ENCODE measurements around the gene SPIRE1. TPM values are rescaled to one million over a fixed set of nuclear protein-coding genes. Genes with fewer than 3 reads are reported as not detected.

Gene SPIRE1
- total RNA-seq, 1 experiment from 2014 or later: 26.1 TPM

DNA sequence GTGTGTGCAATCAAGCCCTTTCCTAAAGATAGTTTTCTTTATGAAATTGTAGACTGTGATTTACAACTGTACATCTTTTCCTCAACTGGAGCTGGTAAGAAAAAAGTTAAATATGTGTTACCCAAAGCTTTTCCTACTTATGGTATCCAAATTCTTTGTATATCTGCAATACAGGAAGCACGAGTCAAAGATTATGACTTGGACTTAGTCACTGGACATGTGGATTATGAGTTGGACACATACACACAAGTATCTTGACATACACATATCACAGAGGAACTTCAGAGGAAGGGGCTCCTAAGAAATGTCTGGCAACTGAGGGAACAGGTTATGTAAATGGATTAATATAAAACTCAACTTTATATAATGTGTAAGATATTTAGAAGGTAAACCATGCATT lies 215.0 kb downstream of the SPIRE1 start:
- Histone ChIP-seq H3K4me3 (no peak overlapping the region), H3K27me3 (ENCODE audit: insufficient read depth, low read depth) (no peaks in the 10 kb centered on the region), H3K79me2 (ENCODE audit: low read depth) (no peaks in the 10 kb centered on the region), H3K27ac (no peak overlapping the region), H3K4me2 (no peak overlapping the region), H4K20me1 (ENCODE audit: insufficient read depth) (no peaks in the 10 kb centered on the region; the same call in 1 of the 2 replicates), H3K4me1 (replicated peaks; ENCODE audit: insufficient read depth) (no peaks in the 10 kb centered on the region), H3K9me2 (ENCODE audit: insufficient read depth) (no peaks in the 10 kb centered on the region), H2AFZ (no peak overlapping the region), H3K36me3 (ENCODE audit: low read depth) (no peaks in the 10 kb centered on the region), H3F3A (ENCODE audit: insufficient read depth, low read depth) (0 out of 2 replicates have a peak, but pooled peaks cover 9% of the 10 kb centered on the region), H3K9me3 (ENCODE audit: insufficient read depth, low read depth) (no peaks in the 10 kb centered on the region; the same call in 1 of the 2 replicates)
- BruUV-seq (replicated peaks): no TSS peak
- TF ChIP-seq, protein P1, sequence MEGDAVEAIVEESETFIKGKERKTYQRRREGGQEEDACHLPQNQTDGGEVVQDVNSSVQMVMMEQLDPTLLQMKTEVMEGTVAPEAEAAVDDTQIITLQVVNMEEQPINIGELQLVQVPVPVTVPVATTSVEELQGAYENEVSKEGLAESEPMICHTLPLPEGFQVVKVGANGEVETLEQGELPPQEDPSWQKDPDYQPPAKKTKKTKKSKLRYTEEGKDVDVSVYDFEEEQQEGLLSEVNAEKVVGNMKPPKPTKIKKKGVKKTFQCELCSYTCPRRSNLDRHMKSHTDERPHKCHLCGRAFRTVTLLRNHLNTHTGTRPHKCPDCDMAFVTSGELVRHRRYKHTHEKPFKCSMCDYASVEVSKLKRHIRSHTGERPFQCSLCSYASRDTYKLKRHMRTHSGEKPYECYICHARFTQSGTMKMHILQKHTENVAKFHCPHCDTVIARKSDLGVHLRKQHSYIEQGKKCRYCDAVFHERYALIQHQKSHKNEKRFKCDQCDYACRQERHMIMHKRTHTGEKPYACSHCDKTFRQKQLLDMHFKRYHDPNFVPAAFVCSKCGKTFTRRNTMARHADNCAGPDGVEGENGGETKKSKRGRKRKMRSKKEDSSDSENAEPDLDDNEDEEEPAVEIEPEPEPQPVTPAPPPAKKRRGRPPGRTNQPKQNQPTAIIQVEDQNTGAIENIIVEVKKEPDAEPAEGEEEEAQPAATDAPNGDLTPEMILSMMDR (conservative IDR thresholded peaks at IDR 0.05): no peak
- intact Hi-C loops (cut with micrococcal nuclease; ENCODE audit: unreplicated experiment): no loop called here
- DNase-seq: no peak
- ChIA-PET CTCF (no interaction called here), POLR2A (ENCODE audit: unreplicated experiment) (no interaction called here)

DNA sequence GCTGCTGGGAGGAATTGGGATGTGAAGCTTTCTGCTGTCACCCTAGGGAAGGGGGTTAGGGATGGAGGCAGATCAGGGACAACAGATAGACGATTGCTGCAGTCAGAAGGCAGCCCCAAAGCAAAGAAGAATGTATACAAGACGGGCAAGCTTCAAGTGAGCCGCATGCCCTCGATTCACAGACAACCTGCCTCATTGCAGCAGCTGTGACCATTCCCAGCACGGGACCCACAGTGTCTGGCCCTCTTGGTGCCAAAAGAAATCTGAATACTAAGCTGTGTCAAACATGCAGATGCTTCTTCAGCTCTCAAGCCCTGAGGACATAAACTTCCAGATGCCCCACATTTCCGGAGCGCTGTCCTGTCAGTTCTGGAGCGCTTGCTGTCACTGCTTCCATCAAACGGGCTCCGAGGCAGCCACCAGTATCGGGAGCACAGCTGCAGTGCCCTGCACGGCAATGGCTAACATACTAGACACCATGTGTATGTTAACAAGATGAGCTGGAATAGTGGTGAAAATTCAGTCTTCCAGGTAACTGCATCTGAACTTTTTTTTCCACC lies 216.4 kb downstream of the SPIRE1 start:
- intact Hi-C loops (cut with micrococcal nuclease; ENCODE audit: unreplicated experiment): no loop called here
- ChIA-PET CTCF (no interaction called here), POLR2A (ENCODE audit: unreplicated experiment) (no interaction called here)
- 0 out of 2 replicates have a peak, but pooled peaks cover 9% of the 10 kb centered on the region for H3F3A ChIP-seq (ENCODE audit: insufficient read depth, low read depth)
- no peaks in the 10 kb centered on the region for H3K36me3 ChIP-seq (ENCODE audit: low read depth)
- H3K4me1 ChIP-seq (replicated peaks; ENCODE audit: insufficient read depth): no peaks in the 10 kb centered on the region
- DNase-seq: no peak
- no peaks in the 10 kb centered on the region for H3K27me3 ChIP-seq (ENCODE audit: insufficient read depth, low read depth)
- TF ChIP-seq, protein P1 (conservative IDR thresholded peaks at IDR 0.05): no peak
- no peak for TF ChIP-seq EZH2 (IDR thresholded peaks at IDR 0.05; ENCODE audit: low read depth)
- H3K9me3 ChIP-seq (ENCODE audit: insufficient read depth, low read depth): no peaks in the 10 kb centered on the region; the same call in 1 of the 2 replicates
- H4K20me1 ChIP-seq (ENCODE audit: insufficient read depth): no peaks in the 10 kb centered on the region; the same call in 1 of the 2 replicates
- no peaks in the 10 kb centered on the region for H3K79me2 ChIP-seq (ENCODE audit: low read depth)
- no peak overlapping the region for H2AFZ ChIP-seq
- no peak overlapping the region for H3K4me2 ChIP-seq
- no peaks in the 10 kb centered on the region for H3K9me2 ChIP-seq (ENCODE audit: insufficient read depth)
- BruUV-seq (replicated peaks): no TSS peak
- H3K4me3 ChIP-seq: no peak overlapping the region
- no peak overlapping the region for H3K27ac ChIP-seq

- Histone ChIP-seq H3K4me3 (no peak overlapping the region), H4K20me1 (ENCODE audit: insufficient read depth) (no peaks in the 10 kb centered on the region; the same call in 1 of the 2 replicates), H3K9me2 (ENCODE audit: insufficient read depth) (no peaks in the 10 kb centered on the region), H3K27ac (no peak overlapping the region), H3K9me3 (ENCODE audit: insufficient read depth, low read depth) (no peaks in the 10 kb centered on the region; the same call in 1 of the 2 replicates), H3K4me2 (no peak overlapping the region), H2AFZ (no peak overlapping the region), H3K27me3 (ENCODE audit: insufficient read depth, low read depth) (no peaks in the 10 kb centered on the region), H3F3A (ENCODE audit: insufficient read depth, low read depth) (0 out of 2 replicates have a peak, but pooled peaks cover under 1% of the 10 kb centered on the region), H3K79me2 (ENCODE audit: low read depth) (no peaks in the 10 kb centered on the region), H3K4me1 (replicated peaks; ENCODE audit: insufficient read depth) (no peaks in the 10 kb centered on the region), H3K36me3 (ENCODE audit: low read depth) (no peaks in the 10 kb centered on the region)
- DNase-seq: no peak
- intact Hi-C loops (cut with micrococcal nuclease; ENCODE audit: unreplicated experiment): no loop called here
- ChIA-PET CTCF (no interaction called here), POLR2A (ENCODE audit: unreplicated experiment) (no interaction called here)
- BruUV-seq (replicated peaks): no TSS peak
- TF ChIP-seq EZH2 (IDR thresholded peaks at IDR 0.05; ENCODE audit: low read depth): no peak
These were observed 219.7 kb downstream of the SPIRE1 start for GRCh38 chr18:12438257-12438656.

DNA sequence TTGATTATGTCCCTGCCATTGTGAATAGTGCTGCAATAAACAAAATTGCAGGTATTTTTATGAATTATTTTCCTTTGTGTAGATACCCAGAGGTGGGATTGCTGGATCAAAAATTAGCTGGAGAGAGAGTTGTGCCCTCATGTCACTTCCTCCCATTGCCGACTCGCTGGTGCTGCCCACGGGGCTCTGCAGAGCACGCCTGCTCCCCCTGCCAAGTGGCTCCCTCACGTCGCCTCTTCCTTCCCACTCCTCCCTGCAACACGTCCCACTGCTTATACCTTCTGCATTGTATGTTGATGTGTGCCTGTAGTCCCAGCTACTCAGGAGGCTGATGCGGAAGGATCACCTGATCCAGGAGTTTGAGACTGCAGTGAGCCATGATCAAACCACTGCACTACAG lies 222.0 kb downstream of the SPIRE1 start:
- BruUV-seq (replicated peaks): no TSS peak
- Histone ChIP-seq H2AFZ (no peak overlapping the region), H3K27ac (no peak overlapping the region), H3K9me3 (ENCODE audit: insufficient read depth, low read depth) (no peaks in the 10 kb centered on the region), H3K4me3 (no peak overlapping the region), H3F3A (ENCODE audit: insufficient read depth, low read depth) (peaks cover under 1% of the 10 kb centered on the region; the same call in 1 of the 2 replicates), H3K27me3 (ENCODE audit: insufficient read depth, low read depth) (no peaks in the 10 kb centered on the region), H3K9me2 (ENCODE audit: insufficient read depth) (no peaks in the 10 kb centered on the region), H4K20me1 (ENCODE audit: insufficient read depth) (no peaks in the 10 kb centered on the region), H3K4me1 (replicated peaks; ENCODE audit: insufficient read depth) (no peaks in the 10 kb centered on the region), H3K79me2 (ENCODE audit: low read depth) (no peaks in the 10 kb centered on the region), H3K36me3 (ENCODE audit: low read depth) (no peaks in the 10 kb centered on the region), H3K4me2 (no peak overlapping the region)
- TF ChIP-seq, protein P1 (conservative IDR thresholded peaks at IDR 0.05): no peak
- TF ChIP-seq EZH2 (IDR thresholded peaks at IDR 0.05; ENCODE audit: low read depth): no peak
- ChIA-PET POLR2A (ENCODE audit: unreplicated experiment) (no interaction called here), CTCF (no interaction called here)
- no peak for DNase-seq
- intact Hi-C loops (cut with micrococcal nuclease; ENCODE audit: unreplicated experiment): no loop called here

Data from PC-9 (cell line).